AG04450 (cell line): Measurements from ENCODE around the gene FBXO44. TPM values are rescaled to one million over a fixed set of nuclear protein-coding genes. Genes with fewer than 3 reads are reported as not detected.

ENCODE experiments used
- CTCF ChIA-PET: fragments of 300-600, 350-600 bp; formaldehyde crosslinking; extraction: SDS; loops from one replicate; lab custom pipeline; 2022; ENCODE audit warnings: antibody characterized with exemption, inconsistent platforms; lab: Charles Lee
- POLR2A ChIA-PET: fragments of 350-600 bp; formaldehyde crosslinking; extraction: SDS; loops from one replicate; lab custom pipeline; 2021; ENCODE audit warnings: antibody characterized with exemption, inconsistent platforms; lab: Yijun Ruan, JAX
- DNase-seq: peaks from one replicate; pipeline ENCODE4 v3.0.0-alpha.2; 2011; ENCODE audit warnings: low read depth, low spot score
- H3K27ac ChIP-seq: one replicate; pipeline ENCODE4 v1.5.1; 2012; ENCODE audit warnings: low read depth, low read length, control low read depth
- H3K27me3 ChIP-seq: one replicate; pipeline ENCODE4 v1.6.0; 2012; ENCODE audit warnings: low read length; ENCODE audit not compliant: control insufficient read depth, insufficient read depth
- H3K4me3 ChIP-seq: 2 replicates; pipeline ENCODE4 v1.5.1; 2011; ENCODE audit warnings: mild to moderate bottlenecking, low read depth, low read length, control low read depth
- H3K9me3 ChIP-seq: 2 replicates; pipeline ENCODE4 v1.5.1; 2012; ENCODE audit warnings: low read length; ENCODE audit not compliant: control insufficient read depth, insufficient read depth
- CTCF ChIP-seq: IDR thresholded peaks from 2 replicates; pipeline ENCODE4 v1.5.1; 2011; ENCODE audit warnings: low read depth, low read length, control low read depth, inconsistent platforms
- polyA plus RNA-seq: library from polyadenylated mRNA; depleted of rRNA; stranded (reverse); fragments of >200 nt; gene quantifications from 2 replicates; pipeline ENCODE4 v1.2.3, GENCODE V29; 2011

The FBXO44 gene
- polyA plus RNA-seq, 1 experiment, result 12.3 TPM

GRCh38 chr1:11697188-11697892, 42.7 kb downstream of the FBXO44 start:
- CTCF ChIA-PET, result no interaction called here

GRCh38 chr1:11697893-11698210, 43.2 kb downstream of the FBXO44 start:
- Histone ChIP-seq H3K27ac (no peak overlapping the region), H3K9me3 (no peaks in the 10 kb centered on the region; the same call in 1 of the 2 replicates), H3K27me3 (peaks cover 53% of the 10 kb centered on the region), H3K4me3 (no peak overlapping the region)
- DNase-seq, result no peak
- no peak for TF ChIP-seq CTCF
- ChIA-PET CTCF (interaction anchor here (0.7 kb wide), 1 partner anchor 22 kb away, joined by 8 read pairs; no protein-coding TSS in a partner anchor), POLR2A (no interaction called here)

More at GRCh38 chr1:11697188-11697892, 42.7 kb downstream of the FBXO44 start:
- no peak overlapping the region for H3K4me3 ChIP-seq
- DNase-seq, result no peak
- H3K27ac ChIP-seq, result no peak overlapping the region
- no peaks in the 10 kb centered on the region; the same call in 1 of the 2 replicates for H3K9me3 ChIP-seq
- POLR2A ChIA-PET, result interaction anchor here (0.5 to 0.6 kb wide), 2 partner anchors 11 to 609 kb away, joined by 3 to 4 read pairs; no protein-coding TSS in a partner anchor
- peaks cover 54% of the 10 kb centered on the region for H3K27me3 ChIP-seq
- no peak for TF ChIP-seq CTCF

GRCh38 chr1:11700601-11701467, 46.2 kb downstream of the FBXO44 start:
- no peak for TF ChIP-seq CTCF
- ChIA-PET CTCF (interaction anchor here (0.6 to 1.5 kb wide), 4 partner anchors 10 to 57 kb away, joined by 3 to 4 read pairs (median 3); no protein-coding TSS in a partner anchor), POLR2A (interaction anchor here (0.7 kb wide), 1 partner anchor 19 kb away, joined by 3 read pairs; no protein-coding TSS in a partner anchor)
- Histone ChIP-seq H3K27me3 (peaks cover 48% of the 10 kb centered on the region), H3K4me3 (no peak overlapping the region), H3K9me3 (no peaks in the 10 kb centered on the region; the same call in 1 of the 2 replicates), H3K27ac (no peak overlapping the region)
- no peak for DNase-seq

GRCh38 chr1:11701551-11701961, 46.9 kb downstream of the FBXO44 start:
- no peak overlapping the region for H3K4me3 ChIP-seq
- DNase-seq, result no peak
- POLR2A ChIA-PET, result no interaction called here
- CTCF ChIA-PET, result interaction anchor here (1.5 kb wide), 1 partner anchor 9 kb away, joined by 4 read pairs; no protein-coding TSS in a partner anchor
- no peak overlapping the region for H3K27ac ChIP-seq
- H3K27me3 ChIP-seq, result peaks cover 47% of the 10 kb centered on the region
- no peaks in the 10 kb centered on the region; the same call in 1 of the 2 replicates for H3K9me3 ChIP-seq
- TF ChIP-seq CTCF, result no peak
